Heart left ventricle (tissue), 13 donors: ENCODE data around the gene FAM120B.

ENCODE experiments used
- POLR2A ChIP-seq, 2 donors: fragments of 450-650 bp; IDR thresholded peaks; one replicate each; pipeline ENCODE4 v1.6.1; 2017; ENCODE audit warnings: antibody characterized with exemption in 2 of 2, mild to moderate bottlenecking in 2 of 2, moderate library complexity in 2 of 2
- TF ChIP-seq, protein P1 (sequence below), 12 donors: fragments of 200-600 bp; sonication (generic) in 4 of 12; IDR thresholded peaks; one replicate each; pipeline versions ENCODE4 v1.5.0 to v1.8.0; 2018 to 2022; ENCODE audit warnings: antibody characterized with exemption in 12 of 12, mild to moderate bottlenecking in 5 of 12
- donor health status: ischemic (EF 13 %, LVEDD 7.1; RV severe dilation, severe dysfunction).
- donor health status: DM: no; HTN: yes; CAD: no.
- donor health status: DM: no; HTN: no; CAD: no.
- donor health status: ischemic (EF 25% LVEDD 6.9; RV normal size, moderate dysfunction).
- donor health status: ischemic (EF 25% LVEDD 5.7; RV mildly dilated, moderate dysfunction).
- donor health status: ischemic (EF 35%, LVEDD 5.7; RV mildly dilated, moderate dysfunction).
- donor health status: nonischemic (EF 11% LVEDD 7.7; RV severe dilation, severe dysfunction).
- donor health status: DM: yes; HTN: yes; CAD: no.
- donor health status: PGD.
- donor health status: ischemic (EF 29% LVEDD 5.4; RV normal size, mild dysfunction).
- donor health status: nonischemic (EF 23%, LVEDD 6.1; RV moderate dilation, normal function).

DNA sequence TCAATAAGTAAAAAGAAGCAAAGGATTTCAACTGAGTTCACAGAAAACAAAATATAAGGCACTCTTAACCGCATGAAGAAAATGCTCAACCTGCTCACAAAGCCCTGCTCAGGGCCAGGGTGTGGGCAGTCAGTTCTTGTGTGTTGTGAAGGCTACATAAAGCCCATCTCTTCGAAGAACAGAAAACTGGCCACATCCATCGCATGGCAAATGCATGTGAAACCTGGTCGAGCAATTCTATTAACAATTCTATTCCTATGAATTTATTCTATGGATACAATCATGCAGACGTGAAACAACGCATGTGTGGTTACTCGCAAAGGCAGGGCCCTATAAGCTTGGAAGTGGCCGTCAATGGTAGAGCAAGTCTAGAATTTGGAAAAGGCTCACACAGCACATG is 136.0 kb downstream of the FAM120B start:
- TF ChIP-seq, protein P1, sequence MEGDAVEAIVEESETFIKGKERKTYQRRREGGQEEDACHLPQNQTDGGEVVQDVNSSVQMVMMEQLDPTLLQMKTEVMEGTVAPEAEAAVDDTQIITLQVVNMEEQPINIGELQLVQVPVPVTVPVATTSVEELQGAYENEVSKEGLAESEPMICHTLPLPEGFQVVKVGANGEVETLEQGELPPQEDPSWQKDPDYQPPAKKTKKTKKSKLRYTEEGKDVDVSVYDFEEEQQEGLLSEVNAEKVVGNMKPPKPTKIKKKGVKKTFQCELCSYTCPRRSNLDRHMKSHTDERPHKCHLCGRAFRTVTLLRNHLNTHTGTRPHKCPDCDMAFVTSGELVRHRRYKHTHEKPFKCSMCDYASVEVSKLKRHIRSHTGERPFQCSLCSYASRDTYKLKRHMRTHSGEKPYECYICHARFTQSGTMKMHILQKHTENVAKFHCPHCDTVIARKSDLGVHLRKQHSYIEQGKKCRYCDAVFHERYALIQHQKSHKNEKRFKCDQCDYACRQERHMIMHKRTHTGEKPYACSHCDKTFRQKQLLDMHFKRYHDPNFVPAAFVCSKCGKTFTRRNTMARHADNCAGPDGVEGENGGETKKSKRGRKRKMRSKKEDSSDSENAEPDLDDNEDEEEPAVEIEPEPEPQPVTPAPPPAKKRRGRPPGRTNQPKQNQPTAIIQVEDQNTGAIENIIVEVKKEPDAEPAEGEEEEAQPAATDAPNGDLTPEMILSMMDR (IDR thresholded peaks at IDR 0.05) = no peak
- TF ChIP-seq POLR2A (IDR thresholded peaks at IDR 0.05) = no peak
